Measurements from ENCODE around the gene ARFGAP1.
A peak's percentile ranks its signal among the peaks of the same experiment; 100 is the strongest.

Gene ARFGAP1

DNA sequence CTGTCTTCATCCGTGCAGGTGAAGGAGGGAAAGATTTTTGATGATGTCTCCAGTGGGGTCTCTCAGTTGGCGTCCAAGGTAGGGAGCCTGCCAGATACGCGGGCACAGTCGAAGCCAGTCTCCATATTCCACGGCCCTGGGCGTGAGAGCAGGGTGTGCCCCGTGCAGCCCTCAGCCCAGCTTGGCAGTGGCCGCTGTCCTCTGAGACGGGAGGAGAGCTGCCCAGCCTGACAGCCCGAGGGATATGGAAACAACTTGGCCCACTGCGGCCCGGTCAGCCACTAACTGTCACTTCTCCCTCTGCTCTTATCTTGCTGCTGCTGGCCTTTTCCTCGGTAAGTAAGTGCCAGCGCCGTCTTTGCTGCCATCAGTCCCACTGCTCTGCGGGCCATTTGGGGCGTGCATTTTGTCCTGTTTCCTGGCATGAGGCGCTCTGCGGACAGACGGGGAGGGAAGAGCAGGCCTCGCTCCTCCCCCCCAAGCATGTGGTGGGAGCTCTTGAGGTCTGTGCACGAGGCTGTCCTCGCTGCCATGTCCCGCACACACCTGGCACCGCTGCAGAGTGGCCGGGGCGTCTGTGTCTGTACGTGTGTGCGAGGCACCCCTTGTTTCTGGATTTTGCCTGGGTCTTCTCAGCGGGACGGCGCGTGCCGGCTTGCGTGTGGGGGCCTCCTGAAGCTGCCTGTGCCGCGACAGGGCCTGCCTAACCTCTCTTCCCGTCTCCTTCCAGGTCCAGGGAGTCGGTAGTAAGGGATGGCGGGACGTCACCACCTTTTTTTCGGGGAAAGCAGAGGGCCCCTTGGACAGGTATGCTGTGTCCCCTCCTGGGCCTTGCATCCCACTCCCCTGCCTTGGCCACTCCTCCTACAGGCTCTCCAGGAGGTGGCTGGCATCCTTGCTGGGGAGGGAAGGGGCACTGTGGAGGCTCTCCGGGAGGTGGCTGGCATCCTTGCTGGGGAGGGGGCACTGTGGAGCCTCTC lies 13.3 kb downstream of the ARFGAP1 start:
- TF ChIP-seq SPI1 (IDR thresholded peaks at IDR 0.05; ENCODE audit: low read depth, low read length) (no peak), POLR2A (IDR thresholded peaks at IDR 0.05; ENCODE audit: low read depth, low read length) (no peak), POLR2AphosphoS5 (IDR thresholded peaks at IDR 0.05; ENCODE audit: low read depth, low read length) (no peak), PAX5 (IDR thresholded peaks at IDR 0.05; ENCODE audit: insufficient read depth, low read length, severe bottlenecking) (no peak), POU2F2 (IDR thresholded peaks at IDR 0.05; ENCODE audit: low read depth, low read length) (no peak), TAF1 (IDR thresholded peaks at IDR 0.05; ENCODE audit: low read depth, low read length) (no peak)
- FAIRE-seq (no peak), DNase-seq (ENCODE audit: insufficient read length, low spot score) (no peak)

GRCh38 chr20:63286781-63287696 lies 14.4 kb downstream of the ARFGAP1 start:
- no peak for FAIRE-seq
- no peak for DNase-seq (ENCODE audit: insufficient read length, low spot score)
- TF ChIP-seq TAF1 (IDR thresholded peaks at IDR 0.05; ENCODE audit: low read depth, low read length) (no peak), SPI1 (IDR thresholded peaks at IDR 0.05; ENCODE audit: low read depth, low read length) (no peak), POLR2A (IDR thresholded peaks at IDR 0.05; ENCODE audit: low read depth, low read length) (no peak), POLR2AphosphoS5 (IDR thresholded peaks at IDR 0.05; ENCODE audit: low read depth, low read length) (no peak), POU2F2 (IDR thresholded peaks at IDR 0.05; ENCODE audit: low read depth, low read length) (no peak), PAX5 (IDR thresholded peaks at IDR 0.05; ENCODE audit: insufficient read depth, low read length, severe bottlenecking) (no peak)

DNA sequence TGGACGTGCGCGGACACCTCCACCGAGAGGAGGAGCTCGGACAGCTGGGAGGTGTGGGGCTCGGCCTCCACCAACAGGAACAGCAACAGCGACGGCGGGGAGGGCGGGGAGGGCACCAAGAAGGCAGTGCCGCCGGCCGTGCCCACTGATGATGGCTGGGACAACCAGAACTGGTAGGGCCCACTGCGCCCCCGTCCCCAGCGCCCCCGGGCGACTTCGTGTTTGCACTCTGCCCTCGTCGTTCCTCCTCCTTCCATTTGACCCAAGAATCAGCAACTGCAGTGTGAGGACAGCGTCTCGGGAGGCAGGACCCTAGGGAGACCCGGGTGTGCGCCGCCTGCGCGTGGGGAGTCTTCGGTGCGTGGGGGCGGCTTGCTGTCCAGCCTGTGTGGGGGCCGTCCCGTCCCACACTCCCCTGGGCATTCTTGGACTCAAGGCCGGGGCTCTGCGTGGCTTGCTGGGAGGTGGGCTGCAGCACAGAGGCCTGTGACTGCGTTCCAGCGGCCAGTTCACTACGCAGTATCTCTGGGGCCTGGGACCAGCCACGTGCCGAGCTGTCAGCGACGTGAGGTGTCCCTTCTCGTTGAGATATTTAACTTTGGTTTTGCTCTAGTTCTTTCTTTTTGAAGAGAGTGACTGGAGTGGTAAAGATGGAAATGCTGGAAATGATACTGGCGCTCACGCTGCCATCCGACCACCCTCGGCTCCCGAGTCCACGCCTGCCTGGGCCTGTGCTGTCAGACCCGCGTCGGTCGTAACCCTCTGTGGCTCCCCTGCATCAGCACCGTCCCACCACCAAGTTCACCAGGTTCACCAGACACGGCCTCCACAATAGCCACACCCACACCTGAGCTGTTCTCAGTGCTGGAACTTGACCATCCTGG lies 15.3 kb downstream of the ARFGAP1 start:
- FAIRE-seq, result no peak
- DNase-seq (ENCODE audit: insufficient read length, low spot score), result no peak

GRCh38 chr20:63288581-63289251 lies 16.1 kb downstream of the ARFGAP1 start:
- DNase-seq (ENCODE audit: insufficient read length, low spot score), result no peak
- no peak for FAIRE-seq
- no peak for TF ChIP-seq POU2F2 (IDR thresholded peaks at IDR 0.05; ENCODE audit: low read depth, low read length)
- TF ChIP-seq POLR2AphosphoS5 (IDR thresholded peaks at IDR 0.05; ENCODE audit: low read depth, low read length), result no peak; the same call in 1 of the 2 replicates
- no peak for TF ChIP-seq TAF1 (IDR thresholded peaks at IDR 0.05; ENCODE audit: low read depth, low read length)
- TF ChIP-seq SPI1 (IDR thresholded peaks at IDR 0.05; ENCODE audit: low read depth, low read length), result no peak

More for the DNA sequence above, 15.3 kb downstream of the ARFGAP1 start:
- TF ChIP-seq POLR2AphosphoS5 (IDR thresholded peaks at IDR 0.05; ENCODE audit: low read depth, low read length), result no peak
- TF ChIP-seq TAF1 (IDR thresholded peaks at IDR 0.05; ENCODE audit: low read depth, low read length), result no peak
- no peak for TF ChIP-seq PAX5 (IDR thresholded peaks at IDR 0.05; ENCODE audit: insufficient read depth, low read length, severe bottlenecking)
- TF ChIP-seq POU2F2 (IDR thresholded peaks at IDR 0.05; ENCODE audit: low read depth, low read length), result no peak
- TF ChIP-seq SPI1 (IDR thresholded peaks at IDR 0.05; ENCODE audit: low read depth, low read length), result no peak
- TF ChIP-seq POLR2A (IDR thresholded peaks at IDR 0.05; ENCODE audit: low read depth, low read length), result no peak

GRCh38 chr20:63289311-63290135 lies 16.9 kb downstream of the ARFGAP1 start:
- FAIRE-seq (no peak), DNase-seq (ENCODE audit: insufficient read length, low spot score) (no peak)
- TF ChIP-seq POLR2A (IDR thresholded peaks at IDR 0.05; ENCODE audit: low read depth, low read length), result no peak
- no peak; the same call in 1 of the 2 replicates for TF ChIP-seq POLR2AphosphoS5 (IDR thresholded peaks at IDR 0.05; ENCODE audit: low read depth, low read length)
- no peak for TF ChIP-seq SPI1 (IDR thresholded peaks at IDR 0.05; ENCODE audit: low read depth, low read length)
- no peak for TF ChIP-seq POU2F2 (IDR thresholded peaks at IDR 0.05; ENCODE audit: low read depth, low read length)
- no peak for TF ChIP-seq PAX5 (IDR thresholded peaks at IDR 0.05; ENCODE audit: insufficient read depth, low read length, severe bottlenecking)
- no peak for TF ChIP-seq TAF1 (IDR thresholded peaks at IDR 0.05; ENCODE audit: low read depth, low read length)

DNA sequence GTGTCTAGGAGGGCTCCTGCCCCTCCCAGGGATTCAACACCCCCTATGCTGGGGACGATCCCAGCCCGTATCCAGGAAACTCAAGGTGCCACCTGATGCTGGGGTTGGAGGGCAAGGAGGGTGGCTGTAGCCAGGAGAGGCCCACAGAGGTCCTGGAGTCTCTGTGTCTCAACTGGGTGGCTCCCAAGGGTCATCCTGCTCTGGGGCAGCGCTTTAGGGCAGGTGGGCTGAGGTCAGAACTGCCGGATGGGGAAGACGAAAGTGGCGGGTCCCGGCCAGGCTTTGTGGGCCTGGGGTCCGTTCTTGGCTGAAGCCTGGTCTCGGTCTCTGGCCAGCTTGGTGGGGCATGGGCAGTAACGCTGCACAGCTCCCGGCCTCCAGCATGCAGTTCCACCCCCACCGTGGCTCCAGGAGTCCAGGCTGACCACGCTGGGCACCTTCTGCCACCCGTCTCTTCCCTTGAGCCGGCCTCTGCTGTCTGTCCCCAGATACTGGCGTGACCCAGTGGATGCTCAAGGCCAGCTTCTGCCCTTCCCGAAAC lies 17.6 kb downstream of the ARFGAP1 start:
- TF ChIP-seq TAF1 (IDR thresholded peaks at IDR 0.05; ENCODE audit: low read depth, low read length) (no peak), POLR2A (IDR thresholded peaks at IDR 0.05; ENCODE audit: low read depth, low read length) (0 out of 2 replicates have a peak, but pooled peaks have one; percentile 14)
- FAIRE-seq (no peak), DNase-seq (ENCODE audit: insufficient read length, low spot score) (no peak)

DNA sequence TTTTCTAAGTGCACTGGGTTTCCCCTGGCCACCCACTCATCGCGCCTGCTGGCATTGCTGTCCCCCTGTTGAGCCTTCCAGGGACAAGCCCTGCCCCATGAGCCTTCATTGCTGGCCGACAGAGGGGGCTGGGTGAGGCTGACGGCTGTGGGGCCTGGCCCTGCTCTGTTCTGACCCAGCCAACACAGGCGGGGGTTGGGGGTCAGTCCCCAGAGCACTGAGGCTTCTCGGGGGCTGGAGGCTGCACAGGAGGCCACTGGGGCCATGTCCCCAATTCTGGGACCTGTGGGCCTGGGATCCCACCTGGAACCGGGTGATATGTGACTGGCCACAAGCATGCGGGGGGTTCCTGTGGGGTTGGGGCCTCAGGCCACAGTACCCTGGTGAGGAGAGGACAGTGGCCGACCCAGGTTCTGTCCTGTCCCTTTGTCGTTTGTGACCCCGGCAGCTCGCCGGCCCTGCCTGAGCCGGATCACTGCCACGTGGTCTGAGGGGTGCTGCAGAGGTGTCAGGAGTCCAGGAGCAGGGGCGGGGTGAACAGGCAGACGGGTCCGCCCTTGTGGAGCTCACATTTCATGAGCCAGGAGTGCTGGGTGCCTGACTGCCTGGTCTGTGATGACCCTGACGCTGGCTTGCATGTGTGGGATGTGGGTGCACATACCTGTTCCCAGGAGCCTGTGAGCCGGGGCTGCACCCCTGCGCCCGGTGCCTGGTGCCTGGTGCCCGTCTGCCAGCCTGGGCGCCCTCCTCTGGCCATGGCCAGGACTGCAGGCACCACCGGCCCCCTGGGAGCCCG lies 18.3 kb downstream of the ARFGAP1 start:
- DNase-seq (ENCODE audit: insufficient read length, low spot score), result peak; percentile 92
- FAIRE-seq, result no peak
- TF ChIP-seq SPI1 (IDR thresholded peaks at IDR 0.05; ENCODE audit: low read depth, low read length) (no peak), POLR2AphosphoS5 (IDR thresholded peaks at IDR 0.05; ENCODE audit: low read depth, low read length) (no peak), TAF1 (IDR thresholded peaks at IDR 0.05; ENCODE audit: low read depth, low read length) (no peak), POLR2A (IDR thresholded peaks at IDR 0.05; ENCODE audit: low read depth, low read length) (no peak), PAX5 (IDR thresholded peaks at IDR 0.05; ENCODE audit: insufficient read depth, low read length, severe bottlenecking) (no peak)

Data from GM12891 (cell line).